Measurements from ENCODE around the gene ZMAT1.
A peak's percentile ranks its signal among the peaks of the same experiment; 100 is the strongest.
"Not testable (repeated sequence)": the region's sequence is repeated elsewhere in the genome, so short reads cannot be mapped to it uniquely, and the experiment has no call there.

ZMAT1 gene

GRCh38 chrX:101931488-101932248 lies at the start of gene ZMAT1:
ZMAT1 (minus strand) TSS chrX:101932027; CDS start chrX:101932008, 19 bp downstream.
- peak; percentile 85 to 87 for DNase-seq

GRCh38 chrX:101977106-101977505 lies 45.3 kb upstream of the ZMAT1 start:
- no peak for DNase-seq

- DNase-seq: no peak
Measured at GRCh38 chrX:101973066-101973465, 41.2 kb upstream of the ZMAT1 start.

- DNase-seq: not testable (repeated sequence)
Measured at GRCh38 chrX:101964923-101965539, 33.2 kb upstream of the ZMAT1 start.

- no peak for DNase-seq
Measured at GRCh38 chrX:101958139-101958538, 26.3 kb upstream of the ZMAT1 start.

DNA sequence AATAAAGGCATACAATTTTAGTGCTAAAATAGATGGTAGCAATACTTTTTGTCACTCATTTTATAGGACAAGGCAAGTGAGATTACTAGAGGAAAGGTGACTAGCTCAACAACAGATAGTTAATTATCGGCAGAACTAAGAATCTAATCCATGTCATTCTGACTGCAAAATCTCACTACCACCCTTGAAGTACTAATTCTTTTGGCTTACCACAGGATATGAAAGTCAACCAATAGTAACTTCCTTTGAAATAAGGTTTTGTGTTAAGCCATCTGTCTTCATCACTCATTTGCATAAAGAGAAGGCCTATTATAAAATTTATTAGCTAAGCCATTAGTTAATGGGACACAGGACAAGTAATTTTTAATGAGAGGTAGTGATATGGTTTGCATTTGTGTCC lies 25.3 kb upstream of the ZMAT1 start:
- no peak for DNase-seq

DNA sequence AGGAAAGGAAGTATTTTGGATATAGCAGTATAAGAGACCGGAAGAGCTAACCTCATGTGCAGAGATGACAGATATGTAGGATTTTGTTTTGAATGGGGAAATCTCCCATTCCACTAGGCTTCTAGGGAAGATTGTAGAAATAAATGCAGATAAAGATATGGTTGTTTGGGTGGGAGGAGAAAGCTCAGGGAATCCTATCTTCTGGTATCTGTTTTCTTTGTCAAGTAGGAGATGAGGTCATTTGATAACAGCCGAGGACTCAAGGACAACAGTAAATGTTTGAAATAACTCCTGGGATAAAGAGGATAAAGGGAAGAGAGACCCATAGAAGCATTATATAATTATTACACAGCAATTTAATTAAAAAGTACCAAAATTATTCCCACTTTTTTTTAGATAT lies 24.7 kb upstream of the ZMAT1 start:
- no peak for DNase-seq

- no peak for DNase-seq
Measured at GRCh38 chrX:101950581-101950980, 18.8 kb upstream of the ZMAT1 start.

DNA sequence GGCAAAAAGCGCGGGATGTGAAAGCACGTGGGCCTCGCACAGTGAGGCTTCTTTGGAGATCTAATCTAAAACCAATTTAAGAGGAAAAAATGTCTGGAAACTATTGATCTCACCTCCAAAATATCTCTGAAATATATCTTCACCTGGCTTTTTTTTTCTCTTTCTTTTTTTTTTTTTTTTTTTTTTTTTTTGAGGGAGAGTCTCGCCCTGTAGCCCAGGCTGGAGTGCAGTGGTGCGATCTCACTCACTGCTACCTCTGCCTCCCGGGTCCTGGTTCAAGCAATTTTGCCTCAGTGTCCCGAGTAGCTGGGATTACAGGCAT lies 383 bp upstream of the ZMAT1 start:
- DNase-seq: no peak

- DNase-seq: no peak
Measured at GRCh38 chrX:101931136-101931487, 715 bp downstream of the ZMAT1 start.

- no peak for DNase-seq
Measured at GRCh38 chrX:101925733-101926132, 6.1 kb downstream of the ZMAT1 start.

GRCh38 chrX:101918751-101919150 lies 13.1 kb downstream of the ZMAT1 start:
- DNase-seq: no peak

GRCh38 chrX:101906136-101906796 lies 25.6 kb downstream of the ZMAT1 start:
- DNase-seq: no peak

- no peak for DNase-seq
Measured at GRCh38 chrX:101904996-101905395, 26.8 kb downstream of the ZMAT1 start.

All from NCI-H1930 (cell line).